Lower leg skin (tissue), 4 donors: ENCODE data around the gene CELF2. TPM values are rescaled to one million over a fixed set of nuclear protein-coding genes. Genes with fewer than 3 reads are reported as not detected.

Source experiments
- DNase-seq, 2 donors: peaks; one replicate each; pipeline ENCODE4 v3.0.0-alpha.2; 2019; ENCODE audit warnings: low spot score in 2 of 2
- H3K4me3 ChIP-seq: fragments of 200-600 bp; sonication (generic); 2 replicates; pipeline ENCODE4 v1.5.1; 2017; ENCODE audit warnings: mild to moderate bottlenecking, low read depth; ENCODE audit not compliant: poor library complexity, severe bottlenecking
- POLR2A ChIP-seq, 2 donors: fragments of 450-650 bp; IDR thresholded peaks; one replicate each; pipeline ENCODE4 v1.6.1; 2016 to 2017; ENCODE audit warnings: antibody characterized with exemption in 2 of 2, mild to moderate bottlenecking in 1 of 2, moderate library complexity in 1 of 2
- WGBS, 2 donors: methylation state at CpG; one replicate each; pipeline ENCODE4 v1.1.5; 2018; 5-methylcytosine and 5-hydroxymethylcytosine counted together
- intact Hi-C: fragments of 100-400 bp; cut with DNase I; formaldehyde crosslinking; loops from one replicate; pipeline ENCODE4 v1.15.0; 2023; ENCODE audit warnings: low total_unique reads
- total RNA-seq, 4 donors: library from RNA; depleted of rRNA; stranded (reverse); fragments of >200 nt; gene quantifications; one replicate each; pipeline ENCODE4 v1.1.0, GENCODE V29; 2016
- TF ChIP-seq, protein P1 (sequence below), 3 donors: fragments of 450-650 bp; IDR thresholded peaks; one replicate each; pipeline ENCODE4 v1.5.1; 2016; ENCODE audit warnings: antibody characterized with exemption in 3 of 3, mild to moderate bottlenecking in 3 of 3, moderate library complexity in 2 of 3

Gene CELF2
- total RNA-seq, 4 donors from 2014 or later: 16.9 to 39.9 (median 20.7) TPM

DNA sequence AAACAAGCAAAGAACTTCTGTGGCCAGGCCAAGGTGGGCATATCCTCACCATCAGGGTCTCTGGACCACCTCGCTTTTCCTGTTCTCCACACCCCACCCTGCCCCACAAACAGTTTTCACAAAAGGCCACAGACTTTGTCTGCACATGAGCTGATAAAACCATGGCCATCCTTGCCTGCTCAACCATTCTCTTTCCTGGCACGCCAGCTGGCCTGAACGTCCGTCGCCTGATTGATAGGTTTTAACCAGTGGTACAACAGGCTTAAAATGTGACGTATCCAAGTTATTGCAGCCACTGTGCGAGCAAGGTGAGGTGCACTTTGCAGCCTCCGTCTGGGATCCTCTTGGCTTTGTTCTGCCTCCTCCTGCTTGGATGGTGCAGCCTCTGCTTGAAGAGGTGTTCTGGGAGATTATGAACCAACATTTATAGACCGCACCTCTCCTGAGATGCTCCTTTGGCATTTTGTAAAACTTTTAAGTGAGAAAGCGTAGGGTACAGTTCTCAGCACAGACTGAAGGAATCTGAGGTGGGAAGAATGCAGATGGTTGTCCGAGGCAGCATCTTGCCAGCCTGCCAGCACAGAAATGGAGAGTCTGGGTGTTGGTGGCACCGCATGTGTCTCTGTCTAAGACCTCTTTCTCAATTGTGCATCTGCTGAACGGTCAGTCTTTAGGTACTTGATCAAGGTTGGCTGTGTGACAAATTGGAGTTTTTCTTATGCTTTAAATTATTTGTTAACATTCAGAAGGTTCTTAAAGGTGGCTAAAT, 288.3 kb downstream of the CELF2 start:
- no peak overlapping the region for H3K4me3 ChIP-seq
- intact Hi-C loops: no loop called here
- TF ChIP-seq, protein P1, sequence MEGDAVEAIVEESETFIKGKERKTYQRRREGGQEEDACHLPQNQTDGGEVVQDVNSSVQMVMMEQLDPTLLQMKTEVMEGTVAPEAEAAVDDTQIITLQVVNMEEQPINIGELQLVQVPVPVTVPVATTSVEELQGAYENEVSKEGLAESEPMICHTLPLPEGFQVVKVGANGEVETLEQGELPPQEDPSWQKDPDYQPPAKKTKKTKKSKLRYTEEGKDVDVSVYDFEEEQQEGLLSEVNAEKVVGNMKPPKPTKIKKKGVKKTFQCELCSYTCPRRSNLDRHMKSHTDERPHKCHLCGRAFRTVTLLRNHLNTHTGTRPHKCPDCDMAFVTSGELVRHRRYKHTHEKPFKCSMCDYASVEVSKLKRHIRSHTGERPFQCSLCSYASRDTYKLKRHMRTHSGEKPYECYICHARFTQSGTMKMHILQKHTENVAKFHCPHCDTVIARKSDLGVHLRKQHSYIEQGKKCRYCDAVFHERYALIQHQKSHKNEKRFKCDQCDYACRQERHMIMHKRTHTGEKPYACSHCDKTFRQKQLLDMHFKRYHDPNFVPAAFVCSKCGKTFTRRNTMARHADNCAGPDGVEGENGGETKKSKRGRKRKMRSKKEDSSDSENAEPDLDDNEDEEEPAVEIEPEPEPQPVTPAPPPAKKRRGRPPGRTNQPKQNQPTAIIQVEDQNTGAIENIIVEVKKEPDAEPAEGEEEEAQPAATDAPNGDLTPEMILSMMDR (IDR thresholded peaks at IDR 0.05): no peak
- no peak for TF ChIP-seq POLR2A (IDR thresholded peaks at IDR 0.05)
- peak in 1 of 2 donors; percentile 57 for DNase-seq
- WGBS, 2 donors: 92 to 94% methylated on average over 13 of the region's 13 CpGs

DNA sequence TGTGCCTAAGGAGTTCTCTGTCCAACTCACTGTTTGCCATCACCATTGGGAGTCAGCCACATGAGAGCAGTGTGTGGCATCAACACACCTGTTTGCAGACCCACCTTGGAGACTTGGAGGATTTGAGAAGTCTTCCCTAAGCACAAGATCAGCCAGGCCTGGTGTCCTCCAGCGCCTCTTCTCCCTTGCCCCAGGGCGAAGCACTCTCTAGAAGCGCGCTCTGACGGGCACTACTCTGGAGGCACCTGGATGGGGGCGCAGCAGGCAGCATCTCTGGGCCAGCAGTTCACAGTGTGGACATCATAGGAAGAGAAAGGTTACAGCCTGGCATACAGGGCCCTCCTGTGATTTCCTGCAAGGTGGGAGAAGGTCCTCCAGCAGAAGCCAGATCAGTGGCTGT, 289.3 kb downstream of the CELF2 start:
- WGBS, 2 donors: 92 to 96% methylated on average over 6 of the region's 6 CpGs
- intact Hi-C loops: no loop called here
- TF ChIP-seq POLR2A (IDR thresholded peaks at IDR 0.05): no peak
- TF ChIP-seq, protein P1 (IDR thresholded peaks at IDR 0.05): no peak
- H3K4me3 ChIP-seq: no peak overlapping the region
- DNase-seq: no peak

DNA sequence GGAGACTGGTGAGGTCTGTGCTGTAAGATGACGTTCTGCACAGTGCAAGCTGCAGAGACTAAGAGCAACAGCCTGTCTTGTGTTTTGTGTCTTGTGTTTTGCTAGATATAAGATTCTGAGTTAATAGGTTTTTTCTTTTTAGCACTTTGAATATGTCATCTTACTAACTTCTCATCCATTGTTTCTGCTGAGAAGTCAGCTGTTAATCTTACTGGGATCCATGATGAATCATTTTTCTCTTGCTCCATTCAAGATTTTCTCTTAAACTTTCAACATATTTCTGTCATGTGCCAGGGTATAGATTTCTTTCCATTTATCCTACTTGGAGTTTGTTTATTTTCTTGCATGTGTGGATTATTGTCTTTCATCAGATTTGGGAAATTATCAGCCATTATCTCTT, 290.3 kb downstream of the CELF2 start:
- WGBS, 2 donors: 100% methylated on average over 1 of the region's 1 CpG
- no peak for DNase-seq
- intact Hi-C loops: no loop called here
- no peak overlapping the region for H3K4me3 ChIP-seq
- TF ChIP-seq, protein P1 (IDR thresholded peaks at IDR 0.05): no peak
- TF ChIP-seq POLR2A (IDR thresholded peaks at IDR 0.05): no peak

DNA sequence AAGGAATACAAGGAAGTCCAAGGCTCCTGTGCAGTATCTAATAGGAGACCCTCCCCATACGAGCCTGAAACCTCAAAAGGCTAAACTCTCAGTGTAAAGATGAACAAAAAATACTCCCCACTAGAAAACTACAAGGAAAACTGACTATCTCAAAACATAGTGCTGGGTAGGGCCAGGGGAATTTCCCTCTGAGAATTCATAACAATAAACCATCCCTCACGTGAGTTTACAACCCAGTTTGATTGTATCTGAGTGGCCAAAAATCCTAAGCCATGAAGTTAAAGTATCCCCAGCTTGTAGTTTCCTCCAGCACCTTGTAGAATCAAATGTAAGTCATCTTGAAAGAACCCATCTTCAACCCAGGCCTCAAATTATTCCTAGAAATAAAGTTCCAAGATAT, 293.4 kb downstream of the CELF2 start:
- WGBS, 2 donors: 78 to 82% methylated on average over 2 of the region's 2 CpGs
- no peak for DNase-seq
- TF ChIP-seq POLR2A (IDR thresholded peaks at IDR 0.05): no peak
- TF ChIP-seq, protein P1 (IDR thresholded peaks at IDR 0.05): no peak
- intact Hi-C loops: no loop called here
- no peak overlapping the region for H3K4me3 ChIP-seq

DNA sequence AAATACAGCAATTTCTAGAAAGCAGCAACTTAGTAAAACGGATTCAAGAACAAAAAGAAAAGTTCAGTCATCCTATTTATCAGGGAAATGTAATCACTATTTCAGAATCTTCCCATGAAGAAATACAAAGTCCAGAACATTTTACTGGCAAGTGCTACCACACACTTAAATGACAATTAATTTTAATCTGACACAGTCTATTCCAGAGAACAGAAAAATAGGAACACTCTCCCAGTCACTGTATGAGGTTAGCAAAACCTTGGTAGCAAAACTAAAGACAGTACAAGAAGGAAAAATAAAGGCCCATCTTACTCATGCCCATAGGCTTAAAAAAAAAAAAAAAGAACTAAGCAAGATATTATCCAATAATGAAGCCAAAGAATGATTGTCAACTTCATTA, 295.8 kb downstream of the CELF2 start:
- intact Hi-C loops: no loop called here
- DNase-seq: no peak
- TF ChIP-seq, protein P1 (IDR thresholded peaks at IDR 0.05): no peak
- no peak for TF ChIP-seq POLR2A (IDR thresholded peaks at IDR 0.05)
- H3K4me3 ChIP-seq: no peak overlapping the region
- WGBS, 2 donors: 79 to 89% methylated on average over 1 of the region's 1 CpG
